ENCODE measurements around the gene ZBTB2.
A peak's percentile ranks its signal among the peaks of the same experiment; 100 is the strongest.
"Not testable (repeated sequence)": the region's sequence is repeated elsewhere in the genome, so short reads cannot be mapped to it uniquely, and the experiment has no call there.

Gene ZBTB2

GRCh38 chr6:151330130-151330696 is 61.1 kb downstream of the ZBTB2 start:
- DNase-seq (ENCODE audit: low spot score): no peak

GRCh38 chr6:151327101-151327500 is 64.3 kb downstream of the ZBTB2 start:
- no peak for DNase-seq (ENCODE audit: low spot score)

GRCh38 chr6:151326116-151326825 is 65.1 kb downstream of the ZBTB2 start:
- no peak for DNase-seq (ENCODE audit: low spot score)

- peak; percentile 26 for DNase-seq (ENCODE audit: low spot score)
Observed at GRCh38 chr6:151325075-151326050, 66.0 kb downstream of the ZBTB2 start.

GRCh38 chr6:151324488-151324825 is 66.9 kb downstream of the ZBTB2 start:
- DNase-seq (ENCODE audit: low spot score): no peak

GRCh38 chr6:151323791-151324487 is 67.4 kb downstream of the ZBTB2 start:
- peak; percentile 53 for DNase-seq (ENCODE audit: low spot score)

GRCh38 chr6:151322570-151322969 is 68.8 kb downstream of the ZBTB2 start:
- DNase-seq (ENCODE audit: low spot score): no peak

GRCh38 chr6:151321438-151321837 is 69.9 kb downstream of the ZBTB2 start:
- no peak for DNase-seq (ENCODE audit: low spot score)

- DNase-seq (ENCODE audit: low spot score): no peak
Observed at GRCh38 chr6:151320140-151320539, 71.2 kb downstream of the ZBTB2 start.

GRCh38 chr6:151317995-151318365 is 73.4 kb downstream of the ZBTB2 start:
- DNase-seq (ENCODE audit: low spot score): no peak

- no peak for DNase-seq (ENCODE audit: low spot score)
Observed at GRCh38 chr6:151317103-151317994, 74.0 kb downstream of the ZBTB2 start.

GRCh38 chr6:151315661-151316060 is 75.7 kb downstream of the ZBTB2 start:
- not testable (repeated sequence) for DNase-seq (ENCODE audit: low spot score)
